ENCODE data around the gene VPS33B. TPM values are rescaled to one million over a fixed set of nuclear protein-coding genes. Genes with fewer than 3 reads are reported as not detected.
A peak's percentile ranks its signal among the peaks of the same experiment; 100 is the strongest.

The VPS33B gene
- total RNA-seq, 1 experiment from 2014 or later = 18.8 TPM

DNA sequence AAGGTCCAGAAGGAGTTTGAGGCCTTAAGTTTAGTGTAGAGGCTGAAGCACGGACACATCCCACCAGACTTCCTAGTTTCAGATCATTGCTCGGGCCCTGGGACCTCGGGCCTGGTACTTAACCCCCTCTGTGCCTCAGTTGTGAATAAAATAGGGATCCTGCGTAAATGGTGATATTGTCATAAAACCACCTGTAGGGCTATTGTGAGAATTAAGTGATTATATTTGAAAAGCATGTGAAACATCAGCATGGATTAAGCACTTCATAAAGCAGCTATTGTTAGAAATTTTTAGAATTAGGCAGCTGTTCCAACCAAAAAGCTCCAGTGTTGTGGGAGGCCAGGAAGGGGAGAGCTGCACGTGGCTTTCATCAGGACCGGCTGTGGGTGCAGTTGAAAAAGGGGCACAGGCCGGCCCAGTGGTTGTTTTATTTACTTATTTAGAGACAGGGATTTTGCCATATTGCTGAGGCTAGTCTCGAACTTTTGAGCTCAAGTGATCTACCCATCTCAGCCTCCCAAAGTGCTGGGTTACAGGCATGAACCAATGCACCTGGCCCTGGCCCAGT lies 63.3 kb downstream of the VPS33B start:
- in situ Hi-C loops (cut with HindIII; ENCODE audit: low pct_unique_long_range_greater_than_20kb, low sequenced_read_pairs) = no loop called here
- DNase-seq (ENCODE audit: low read depth, low spot score) = no peak

DNA sequence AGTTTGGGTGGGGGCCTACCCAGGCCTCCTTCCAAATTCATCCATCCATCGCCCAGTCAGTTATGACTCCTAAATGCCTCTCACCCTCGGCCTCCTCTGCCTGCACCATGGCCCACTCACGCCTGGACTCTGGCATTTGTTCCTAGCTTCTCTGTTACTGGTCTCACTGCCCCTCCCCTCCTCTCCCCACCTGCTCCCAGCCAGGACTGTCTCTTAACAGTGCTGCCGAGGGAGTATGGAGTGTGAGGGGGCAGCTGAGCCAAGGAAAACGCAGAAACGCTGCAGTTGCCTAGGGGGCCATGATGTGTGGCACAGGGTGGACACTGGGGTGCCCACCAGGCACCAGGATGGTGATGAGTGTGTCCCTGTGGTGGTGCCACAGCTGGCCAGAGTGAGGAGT lies 64.6 kb downstream of the VPS33B start:
- DNase-seq (ENCODE audit: low read depth, low spot score) = no peak
- in situ Hi-C loops (cut with HindIII; ENCODE audit: low pct_unique_long_range_greater_than_20kb, low sequenced_read_pairs) = no loop called here

DNA sequence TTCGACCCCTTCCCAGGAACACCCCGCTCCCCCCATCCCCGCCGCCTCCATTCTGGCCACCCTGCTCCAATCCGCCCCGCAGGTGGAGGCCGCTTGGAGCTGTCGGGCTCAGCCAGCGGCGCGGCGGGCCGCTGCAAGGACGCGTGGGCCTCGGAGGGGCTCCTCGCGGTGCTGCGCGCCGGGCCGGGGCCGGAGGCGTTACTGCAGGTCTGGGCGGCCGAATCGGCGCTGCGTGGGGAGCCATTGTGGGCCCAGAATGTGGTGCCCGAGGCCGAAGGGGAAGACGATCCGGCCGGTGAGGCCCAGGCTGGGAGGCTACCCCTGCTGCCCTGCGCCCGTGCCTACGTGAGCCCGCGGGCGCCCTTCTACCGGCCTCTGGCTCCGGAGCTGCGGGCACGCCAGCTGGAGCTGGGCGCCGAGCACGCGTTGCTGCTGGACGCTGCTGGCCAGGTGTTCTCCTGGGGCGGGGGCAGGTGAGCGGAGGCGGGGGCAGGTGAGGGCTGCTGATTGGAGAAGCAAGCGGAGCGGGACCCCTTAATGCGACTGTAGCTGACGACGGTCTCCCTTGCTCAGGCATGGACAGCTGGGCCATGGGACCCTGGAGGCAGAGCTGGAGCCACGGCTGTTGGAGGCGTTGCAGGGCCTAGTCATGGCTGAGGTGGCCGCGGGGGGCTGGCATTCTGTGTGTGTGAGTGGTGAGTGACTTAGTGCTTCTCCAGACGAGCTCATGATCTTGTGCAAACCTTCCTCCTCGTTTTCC lies 65.2 kb downstream of the VPS33B start:
- no peak for DNase-seq (ENCODE audit: low read depth, low spot score)
- in situ Hi-C loops (cut with HindIII; ENCODE audit: low pct_unique_long_range_greater_than_20kb, low sequenced_read_pairs) = no loop called here

DNA sequence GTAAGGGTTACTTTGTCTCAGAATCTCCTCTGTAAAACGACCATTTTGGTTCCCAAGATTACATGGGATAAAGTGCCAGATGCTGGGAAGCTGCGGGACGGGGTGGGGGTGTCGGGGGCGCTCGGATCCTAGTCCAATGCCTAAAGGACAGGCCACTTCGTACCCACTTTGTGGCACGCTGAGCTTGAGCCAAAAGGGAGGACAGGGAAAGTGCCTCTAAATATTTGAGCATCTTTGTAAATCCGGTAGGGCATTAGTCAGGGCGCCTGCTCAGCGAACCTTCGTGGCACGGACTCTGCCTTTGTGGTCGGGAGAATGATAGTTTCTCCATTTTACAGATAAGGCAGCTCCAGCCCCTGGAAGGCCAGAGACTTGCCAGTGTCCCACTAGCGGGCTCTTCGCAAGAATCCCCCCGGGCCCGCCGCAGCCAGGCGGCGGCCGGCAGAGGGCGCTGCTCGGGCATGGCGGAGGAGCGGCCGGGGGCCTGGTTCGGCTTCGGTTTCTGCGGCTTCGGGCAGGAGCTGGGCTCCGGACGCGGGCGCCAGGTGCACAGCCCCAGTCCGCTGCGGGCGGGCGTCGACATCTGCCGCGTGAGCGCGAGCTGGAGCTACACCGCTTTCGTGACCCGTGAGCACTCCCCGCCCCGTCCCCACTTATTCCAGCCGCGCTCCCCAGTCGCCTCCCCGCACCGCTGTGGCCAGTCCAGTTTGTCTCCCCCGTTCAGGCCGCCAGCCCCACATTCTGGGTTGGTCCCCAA lies 65.9 kb downstream of the VPS33B start:
- DNase-seq (ENCODE audit: low read depth, low spot score) = peak; percentile 44
- in situ Hi-C loops (cut with HindIII; ENCODE audit: low pct_unique_long_range_greater_than_20kb, low sequenced_read_pairs) = no loop called here

DNA sequence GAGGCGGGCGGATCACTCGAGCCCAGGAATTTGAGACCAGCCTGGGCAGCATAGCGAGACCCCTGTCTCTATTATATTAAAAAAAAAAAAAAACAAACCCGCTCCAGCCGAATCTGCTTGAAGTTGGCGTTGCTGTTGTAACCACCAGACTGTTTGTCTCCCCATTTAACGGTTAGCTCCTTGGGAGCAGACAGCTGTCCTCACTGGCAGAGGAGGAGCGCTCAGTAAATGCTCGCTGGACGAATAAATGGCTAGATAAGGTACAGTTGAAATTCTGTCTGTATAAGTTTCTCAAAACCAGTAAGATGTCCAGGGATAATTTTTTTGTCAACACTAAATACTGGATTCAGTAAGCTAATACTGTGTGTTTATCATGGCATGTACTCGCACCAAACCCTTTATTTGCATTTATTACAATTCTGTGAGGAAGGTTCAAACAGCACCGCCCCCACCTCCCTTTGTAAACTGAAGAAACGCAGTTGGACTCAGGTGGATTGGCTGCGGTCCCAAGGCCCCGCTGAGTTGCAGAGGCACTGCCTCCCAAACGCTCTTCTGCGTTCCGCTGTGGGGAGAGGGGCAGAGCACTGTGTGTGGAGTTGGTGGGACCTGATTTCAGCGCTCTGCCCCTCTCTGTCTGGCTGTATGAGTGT lies 66.6 kb downstream of the VPS33B start:
- in situ Hi-C loops (cut with HindIII; ENCODE audit: low pct_unique_long_range_greater_than_20kb, low sequenced_read_pairs) = no loop called here
- no peak for DNase-seq (ENCODE audit: low read depth, low spot score)

DNA sequence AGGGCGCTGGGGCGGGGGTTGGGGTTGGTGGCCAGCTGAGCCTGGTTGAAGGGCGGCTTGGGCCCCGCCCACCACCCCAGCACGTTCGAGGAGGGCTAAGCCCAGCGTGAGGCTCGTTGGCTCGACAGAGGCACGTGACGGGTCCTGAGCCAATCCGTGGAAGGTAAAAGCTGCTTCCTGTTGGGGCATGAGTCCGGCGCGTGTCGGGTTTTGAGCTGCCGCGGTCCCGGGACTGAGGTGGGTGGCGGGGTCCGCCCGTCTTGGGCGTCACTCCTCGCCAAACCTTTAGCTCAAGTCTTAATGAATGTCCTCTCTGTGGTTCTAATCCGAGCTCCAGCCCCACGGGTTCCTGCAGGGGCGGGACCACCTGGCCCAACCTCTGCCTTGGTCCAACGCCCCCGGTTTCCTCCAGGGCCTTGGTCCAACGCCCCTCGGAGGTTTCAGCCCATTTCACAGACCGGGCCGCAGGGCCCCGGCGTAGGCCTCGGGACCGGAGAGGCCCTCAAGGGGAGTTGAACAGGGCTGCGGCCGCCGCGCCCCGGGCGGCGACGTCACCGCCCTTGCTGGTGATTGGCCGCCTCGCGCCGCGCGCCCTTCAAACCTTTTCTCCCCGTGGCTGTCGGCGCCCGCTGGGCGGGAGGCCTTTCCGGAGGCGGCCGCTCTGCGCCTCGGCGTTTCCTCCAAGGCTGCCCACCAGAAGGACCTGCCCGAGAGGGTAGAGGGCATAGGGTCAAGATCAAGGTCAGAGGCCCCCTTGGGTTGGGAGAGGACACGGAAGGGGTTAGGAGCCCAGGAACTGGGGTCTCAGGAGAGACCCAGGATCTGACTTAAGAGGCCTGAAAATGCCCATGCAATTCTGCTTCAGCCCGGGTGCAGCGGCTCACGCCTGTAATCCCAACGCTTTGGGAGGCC lies 67.4 kb downstream of the VPS33B start, which contains the start of gene RCCD1:
TSS of gene RCCD1 (plus strand) at position 173 of the 912 bp plus-strand sequence. CDS start 1,851 bp downstream, outside the sequence.
- peak; percentile 97 for DNase-seq (ENCODE audit: low read depth, low spot score)
- in situ Hi-C loops (cut with HindIII; ENCODE audit: low pct_unique_long_range_greater_than_20kb, low sequenced_read_pairs) = no loop called here

DNA sequence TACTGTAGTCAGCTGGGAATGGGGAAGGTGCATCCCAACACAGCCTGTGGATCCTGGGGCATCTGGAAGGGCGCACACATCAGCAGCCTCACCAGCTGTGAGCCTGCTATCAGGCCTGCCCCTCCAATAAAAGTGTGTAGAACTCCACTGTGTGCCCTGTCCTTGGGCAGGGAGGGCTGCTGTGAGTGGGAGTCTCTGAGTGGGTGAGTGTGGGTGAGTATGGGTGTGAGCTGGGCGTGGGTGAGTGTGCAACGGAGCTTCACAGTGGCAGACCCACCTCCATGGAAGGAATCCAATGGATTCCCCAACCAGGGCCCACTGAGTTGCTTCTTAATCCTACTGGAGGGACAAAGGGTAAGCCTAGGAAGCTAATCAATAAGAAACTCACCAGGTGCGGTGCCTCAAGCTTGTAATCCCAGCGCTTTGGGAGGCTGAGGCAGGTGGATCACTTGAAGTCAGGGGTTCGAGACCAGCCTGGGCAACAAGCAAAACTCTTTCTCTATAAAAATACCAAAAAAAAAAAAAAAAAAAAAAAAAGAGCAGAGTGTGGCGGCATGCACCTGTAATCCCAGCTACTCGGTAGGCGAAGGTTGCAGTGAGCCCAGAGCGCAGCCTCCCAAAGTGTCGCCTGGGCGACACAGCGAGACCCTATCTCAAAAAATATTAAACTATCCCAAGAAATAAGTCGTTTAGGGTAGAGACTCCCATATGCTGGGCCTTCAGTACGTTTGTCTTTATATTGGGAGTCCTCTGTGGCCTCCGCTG lies 68.3 kb downstream of the VPS33B start:
- no peak for DNase-seq (ENCODE audit: low read depth, low spot score)
- in situ Hi-C loops (cut with HindIII; ENCODE audit: low pct_unique_long_range_greater_than_20kb, low sequenced_read_pairs) = no loop called here

DNA sequence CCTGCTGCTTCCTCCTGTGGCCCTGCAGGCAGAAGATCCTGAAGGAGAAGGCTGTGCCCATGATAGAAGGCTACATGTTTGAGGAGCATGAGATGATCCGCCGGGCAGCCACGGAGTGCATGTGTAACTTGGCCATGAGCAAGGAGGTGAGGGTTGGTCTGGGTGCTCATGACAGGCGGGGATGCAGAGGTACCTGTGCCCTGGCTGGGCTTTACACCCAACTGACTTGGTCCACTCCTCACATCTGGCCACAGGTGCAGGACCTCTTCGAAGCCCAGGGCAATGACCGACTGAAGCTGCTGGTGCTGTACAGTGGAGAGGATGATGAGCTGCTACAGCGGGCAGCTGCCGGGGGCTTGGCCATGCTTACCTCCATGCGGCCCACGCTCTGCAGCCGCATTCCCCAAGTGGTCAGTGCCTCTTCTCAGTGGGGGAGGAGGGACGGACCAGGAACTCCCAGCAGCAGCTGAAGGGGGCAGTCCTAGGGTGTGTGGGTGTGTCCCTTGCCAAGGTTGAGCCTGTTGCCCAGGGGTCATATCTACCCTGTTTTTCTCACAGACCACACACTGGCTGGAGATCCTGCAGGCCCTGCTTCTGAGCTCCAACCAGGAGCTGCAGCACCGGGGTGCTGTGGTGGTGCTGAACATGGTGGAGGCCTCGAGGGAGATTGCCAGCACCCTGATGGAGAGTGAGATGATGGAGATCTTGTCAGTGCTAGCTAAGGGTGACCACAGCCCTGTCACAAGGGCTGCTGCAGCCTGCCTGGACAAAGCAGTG lies 69.3 kb downstream of the VPS33B start:
- DNase-seq (ENCODE audit: low read depth, low spot score) = no peak
- in situ Hi-C loops (cut with HindIII; ENCODE audit: low pct_unique_long_range_greater_than_20kb, low sequenced_read_pairs) = no loop called here

DNA sequence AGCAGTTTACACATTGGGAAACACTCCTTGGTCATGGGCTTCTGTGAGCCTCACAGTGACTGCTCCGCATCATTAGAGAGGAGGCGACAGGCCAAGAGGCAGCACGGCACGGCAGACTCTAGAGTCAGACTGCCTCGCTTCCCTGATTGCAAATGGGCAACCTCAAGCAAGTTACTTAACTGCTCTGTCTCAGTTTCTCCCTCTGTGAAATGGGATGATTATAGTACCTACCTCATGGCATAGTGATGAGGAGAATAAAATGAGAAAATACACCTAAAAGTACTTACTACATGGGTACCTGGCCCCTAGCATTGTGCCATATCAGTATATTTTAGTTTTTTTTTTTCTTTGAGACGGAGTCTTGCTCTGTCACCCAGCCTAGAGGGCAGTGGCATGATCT lies 71.7 kb downstream of the VPS33B start:
- in situ Hi-C loops (cut with HindIII; ENCODE audit: low pct_unique_long_range_greater_than_20kb, low sequenced_read_pairs) = no loop called here
- no peak for DNase-seq (ENCODE audit: low read depth, low spot score)

DNA sequence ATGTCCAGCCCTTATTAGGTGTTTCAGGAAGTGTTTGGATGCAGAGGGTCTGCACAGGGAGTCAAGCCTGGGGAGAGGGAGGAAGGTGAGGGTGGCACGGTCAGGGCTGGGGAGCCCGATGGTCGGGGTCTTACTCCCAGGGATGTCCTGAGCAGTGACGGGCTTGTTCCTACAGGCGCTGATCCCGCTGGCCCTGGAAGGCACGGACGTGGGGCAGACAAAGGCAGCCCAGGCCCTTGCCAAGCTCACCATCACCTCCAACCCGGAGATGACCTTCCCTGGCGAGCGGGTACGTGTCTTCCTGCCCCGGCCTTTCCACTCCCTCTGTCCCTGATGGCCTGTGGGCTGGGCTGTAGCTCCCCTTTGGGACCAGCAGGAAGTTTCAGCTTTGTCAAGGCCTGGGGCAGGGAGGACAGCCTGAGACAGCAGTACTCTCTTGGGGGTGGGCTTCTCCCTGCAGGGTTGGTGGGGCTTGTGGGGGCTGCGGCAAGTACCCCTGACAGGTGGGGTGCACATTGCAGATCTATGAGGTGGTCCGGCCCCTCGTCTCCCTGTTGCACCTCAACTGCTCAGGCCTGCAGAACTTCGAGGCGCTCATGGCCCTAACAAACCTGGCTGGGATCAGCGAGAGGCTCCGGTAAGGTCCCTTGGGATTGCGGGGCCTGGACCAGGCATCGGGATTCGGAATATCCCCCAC lies 72.3 kb downstream of the VPS33B start:
- in situ Hi-C loops (cut with HindIII; ENCODE audit: low pct_unique_long_range_greater_than_20kb, low sequenced_read_pairs) = no loop called here

More for the DNA sequence above, 72.3 kb downstream of the VPS33B start:
- no peak for DNase-seq (ENCODE audit: low read depth, low spot score)

Small RNA genes lying within 50 kb of the gene (small RNA-seq; reads per million reads assigned to genes)
- gene RF00019 = 0 reads per million in 2 experiments

Other genes with a start within 250 kb of the VPS33B start
- gene FURIN, start 154.0 kb downstream of the VPS33B start, total RNA-seq (2014; rRNA removed; shearing (Covaris generic)) = 38.3 and 40.7 TPM in 2 replicates
- 0.16 TPM in 1 of 2 replicates, not detected in the other for gene FES, start 138.1 kb downstream of the VPS33B start, total RNA-seq (2014; rRNA removed; shearing (Covaris generic))
- 4.7 and 6.8 TPM in 2 replicates for gene MAN2A2, start 119.3 kb downstream of the VPS33B start, total RNA-seq (2014; rRNA removed; shearing (Covaris generic))
- 17.0 and 17.6 TPM in 2 replicates for gene HDDC3, start 90.0 kb downstream of the VPS33B start, total RNA-seq (2014; rRNA removed; shearing (Covaris generic))
- 58.4 and 62.4 TPM in 2 replicates for gene UNC45A, start 87.3 kb downstream of the VPS33B start, total RNA-seq (2014; rRNA removed; shearing (Covaris generic))
- 9.9 and 10.1 TPM in 2 replicates for gene RCCD1, start 67.7 kb downstream of the VPS33B start, total RNA-seq (2014; rRNA removed; shearing (Covaris generic))
- 92.3 and 109 TPM in 2 replicates for gene PRC1, start 28.1 kb downstream of the VPS33B start, total RNA-seq (2014; rRNA removed; shearing (Covaris generic))
- 0.11 and 0.18 TPM in 2 replicates for gene SV2B, start 77.7 kb upstream of the VPS33B start, total RNA-seq (2014; rRNA removed; shearing (Covaris generic))